HL-60 (cell line): Measurements from ENCODE around the gene AP1B1.

Source experiments
- GABPA ChIP-seq: IDR thresholded peaks from 2 replicates; pipeline ENCODE4 v1.6.1; 2012; ENCODE audit warnings: low read depth
- POLR2AphosphoS5 ChIP-seq: IDR thresholded peaks from 2 replicates; pipeline ENCODE4 v1.6.1; 2012; ENCODE audit warnings: low read depth
- SPI1 ChIP-seq: IDR thresholded peaks from 2 replicates; pipeline ENCODE4 v1.6.1; 2012; ENCODE audit warnings: low read depth, mild to moderate bottlenecking, borderline replicate concordance
- TF ChIP-seq, protein P1 (sequence below): IDR thresholded peaks from one replicate; pipeline ENCODE4 v1.5.1; 2011; ENCODE audit warnings: low read length, control low read depth, inconsistent platforms; ENCODE audit not compliant: insufficient read depth
- TF ChIP-seq, protein P2 (sequence below): IDR thresholded peaks from 2 replicates; pipeline ENCODE4 v1.6.1; 2012; ENCODE audit warnings: low read depth; ENCODE audit not compliant: insufficient replicate concordance

DNA sequence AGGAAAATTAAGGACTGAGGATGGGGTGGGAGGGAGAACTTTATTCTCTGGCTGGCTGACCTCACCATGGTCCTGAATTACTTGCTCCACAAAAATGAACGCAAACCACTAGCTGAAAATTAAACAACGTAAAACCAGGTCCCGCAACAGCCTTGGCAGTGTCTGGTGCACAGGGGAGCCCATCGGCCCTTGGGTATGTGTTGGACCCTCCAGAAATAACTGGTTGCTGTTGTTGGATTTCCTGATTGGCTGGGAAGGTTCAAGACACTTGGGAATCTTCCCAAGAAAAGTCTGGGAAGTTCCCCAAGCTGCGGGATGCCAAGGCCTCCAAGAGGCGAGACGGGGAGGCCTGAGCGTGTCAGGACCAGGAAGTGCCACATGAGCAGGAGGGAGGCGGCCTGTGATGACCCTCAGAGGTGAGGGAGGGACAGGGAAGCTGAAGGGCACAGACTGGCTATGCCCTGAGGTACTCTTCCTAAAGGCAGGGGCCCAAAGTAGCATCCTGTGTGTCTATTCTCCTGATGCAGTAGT is 62.5 kb downstream of the AP1B1 start:
- TF ChIP-seq, protein P1, sequence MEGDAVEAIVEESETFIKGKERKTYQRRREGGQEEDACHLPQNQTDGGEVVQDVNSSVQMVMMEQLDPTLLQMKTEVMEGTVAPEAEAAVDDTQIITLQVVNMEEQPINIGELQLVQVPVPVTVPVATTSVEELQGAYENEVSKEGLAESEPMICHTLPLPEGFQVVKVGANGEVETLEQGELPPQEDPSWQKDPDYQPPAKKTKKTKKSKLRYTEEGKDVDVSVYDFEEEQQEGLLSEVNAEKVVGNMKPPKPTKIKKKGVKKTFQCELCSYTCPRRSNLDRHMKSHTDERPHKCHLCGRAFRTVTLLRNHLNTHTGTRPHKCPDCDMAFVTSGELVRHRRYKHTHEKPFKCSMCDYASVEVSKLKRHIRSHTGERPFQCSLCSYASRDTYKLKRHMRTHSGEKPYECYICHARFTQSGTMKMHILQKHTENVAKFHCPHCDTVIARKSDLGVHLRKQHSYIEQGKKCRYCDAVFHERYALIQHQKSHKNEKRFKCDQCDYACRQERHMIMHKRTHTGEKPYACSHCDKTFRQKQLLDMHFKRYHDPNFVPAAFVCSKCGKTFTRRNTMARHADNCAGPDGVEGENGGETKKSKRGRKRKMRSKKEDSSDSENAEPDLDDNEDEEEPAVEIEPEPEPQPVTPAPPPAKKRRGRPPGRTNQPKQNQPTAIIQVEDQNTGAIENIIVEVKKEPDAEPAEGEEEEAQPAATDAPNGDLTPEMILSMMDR: no peak
- TF ChIP-seq SPI1: no peak
- TF ChIP-seq, protein P2, sequence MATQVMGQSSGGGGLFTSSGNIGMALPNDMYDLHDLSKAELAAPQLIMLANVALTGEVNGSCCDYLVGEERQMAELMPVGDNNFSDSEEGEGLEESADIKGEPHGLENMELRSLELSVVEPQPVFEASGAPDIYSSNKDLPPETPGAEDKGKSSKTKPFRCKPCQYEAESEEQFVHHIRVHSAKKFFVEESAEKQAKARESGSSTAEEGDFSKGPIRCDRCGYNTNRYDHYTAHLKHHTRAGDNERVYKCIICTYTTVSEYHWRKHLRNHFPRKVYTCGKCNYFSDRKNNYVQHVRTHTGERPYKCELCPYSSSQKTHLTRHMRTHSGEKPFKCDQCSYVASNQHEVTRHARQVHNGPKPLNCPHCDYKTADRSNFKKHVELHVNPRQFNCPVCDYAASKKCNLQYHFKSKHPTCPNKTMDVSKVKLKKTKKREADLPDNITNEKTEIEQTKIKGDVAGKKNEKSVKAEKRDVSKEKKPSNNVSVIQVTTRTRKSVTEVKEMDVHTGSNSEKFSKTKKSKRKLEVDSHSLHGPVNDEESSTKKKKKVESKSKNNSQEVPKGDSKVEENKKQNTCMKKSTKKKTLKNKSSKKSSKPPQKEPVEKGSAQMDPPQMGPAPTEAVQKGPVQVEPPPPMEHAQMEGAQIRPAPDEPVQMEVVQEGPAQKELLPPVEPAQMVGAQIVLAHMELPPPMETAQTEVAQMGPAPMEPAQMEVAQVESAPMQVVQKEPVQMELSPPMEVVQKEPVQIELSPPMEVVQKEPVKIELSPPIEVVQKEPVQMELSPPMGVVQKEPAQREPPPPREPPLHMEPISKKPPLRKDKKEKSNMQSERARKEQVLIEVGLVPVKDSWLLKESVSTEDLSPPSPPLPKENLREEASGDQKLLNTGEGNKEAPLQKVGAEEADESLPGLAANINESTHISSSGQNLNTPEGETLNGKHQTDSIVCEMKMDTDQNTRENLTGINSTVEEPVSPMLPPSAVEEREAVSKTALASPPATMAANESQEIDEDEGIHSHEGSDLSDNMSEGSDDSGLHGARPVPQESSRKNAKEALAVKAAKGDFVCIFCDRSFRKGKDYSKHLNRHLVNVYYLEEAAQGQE: no peak
- no peak for TF ChIP-seq POLR2AphosphoS5
- no peak for TF ChIP-seq GABPA
